Duodenal mucosa (tissue), 2 donors: ENCODE results near the gene CIC.
"Not testable (repeated sequence)": the region's sequence is repeated elsewhere in the genome, so short reads cannot be mapped to it uniquely, and the experiment has no call there.

Experiments used
- H3K27ac ChIP-seq: one replicate; pipeline ENCODE4 v1.7.0; 2013; ENCODE audit warnings: low read depth, low read length
- H3K27me3 ChIP-seq, 2 donors: one replicate each; pipeline ENCODE4 v1.7.0; 2013; ENCODE audit warnings: low read length in 2 of 2, control low read depth in 1 of 2; ENCODE audit not compliant: insufficient read depth in 2 of 2, control insufficient read depth in 1 of 2
- H3K36me3 ChIP-seq, 2 donors: one replicate each; pipeline ENCODE4 v1.7.0; 2013; ENCODE audit warnings: low read length in 2 of 2, control low read depth in 1 of 2; ENCODE audit not compliant: insufficient read depth in 2 of 2, control insufficient read depth in 1 of 2
- H3K4me1 ChIP-seq, 2 donors: one replicate each; pipeline ENCODE4 v1.7.0; 2013; ENCODE audit warnings: low read length in 2 of 2, control low read depth in 1 of 2; ENCODE audit not compliant: insufficient read depth in 2 of 2, control insufficient read depth in 1 of 2
- H3K4me3 ChIP-seq, 2 donors: one replicate each; pipeline ENCODE4 v1.7.0; 2013; ENCODE audit warnings: low read length in 2 of 2, low read depth in 1 of 2
- H3K9ac ChIP-seq, 2 donors: one replicate each; pipeline ENCODE4 v1.7.0; 2013; ENCODE audit warnings: low read length in 2 of 2, low read depth in 1 of 2
- H3K9me3 ChIP-seq, 2 donors: one replicate each; pipeline ENCODE4 v1.7.0; 2013; ENCODE audit warnings: low read length in 2 of 2, control low read depth in 1 of 2; ENCODE audit not compliant: control insufficient read depth in 1 of 2

The CIC gene

GRCh38 chr19:42333018-42333417 is 64.0 kb downstream of the CIC start:
- Histone ChIP-seq H3K9ac (no peak overlapping the region), H3K36me3 (peaks cover 0 to 18% of the 10 kb centered on the region in 2 donors)

DNA sequence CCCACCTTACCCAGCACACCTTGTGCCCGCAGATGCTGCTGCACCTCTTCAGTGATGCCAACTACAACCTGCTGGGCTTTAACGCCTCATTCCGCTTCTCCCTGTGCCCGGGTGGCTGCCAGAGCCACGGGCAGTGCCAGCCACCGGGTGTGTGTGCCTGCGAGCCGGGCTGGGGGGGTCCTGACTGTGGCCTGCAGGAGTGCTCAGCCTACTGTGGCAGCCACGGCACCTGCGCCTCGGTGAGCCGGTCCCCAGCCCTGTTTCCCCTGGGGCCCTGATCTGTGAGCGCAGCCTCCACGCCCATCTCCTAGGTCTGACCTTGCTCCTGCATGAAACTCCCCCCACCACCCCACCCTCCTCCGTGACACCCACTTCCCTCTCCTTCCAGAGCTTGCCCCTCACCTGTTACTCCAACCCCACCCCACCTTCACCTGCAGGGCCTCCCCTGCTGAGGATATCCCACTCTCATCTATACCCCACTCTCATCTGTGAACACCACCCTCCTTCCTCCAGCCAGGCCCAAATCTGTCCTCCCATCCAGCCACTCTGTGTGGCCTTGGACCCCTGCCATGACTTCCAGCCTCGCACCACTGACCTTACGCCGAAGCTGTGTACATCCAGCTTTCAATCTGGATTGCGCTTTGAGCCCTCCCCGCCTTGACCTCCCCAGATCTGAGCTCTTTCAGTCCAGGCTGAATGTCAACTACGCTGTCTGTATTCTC is 65.1 kb downstream of the CIC start:
- H3K27me3 ChIP-seq = no peaks in the 10 kb centered on the region
- no peaks in the 10 kb centered on the region for H3K4me1 ChIP-seq
- no peaks in the 10 kb centered on the region for H3K9me3 ChIP-seq
- no peak overlapping the region for H3K9ac ChIP-seq
- peaks cover 0 to 18% of the 10 kb centered on the region in 2 donors for H3K36me3 ChIP-seq
- H3K27ac ChIP-seq = no peak overlapping the region
- H3K4me3 ChIP-seq = no peak overlapping the region

More at GRCh38 chr19:42333018-42333417, 64.0 kb downstream of the CIC start:
- H3K4me1 ChIP-seq = no peaks in the 10 kb centered on the region
- H3K27me3 ChIP-seq = no peaks in the 10 kb centered on the region
- no peak overlapping the region for H3K4me3 ChIP-seq
- no peak overlapping the region for H3K27ac ChIP-seq
- no peaks in the 10 kb centered on the region for H3K9me3 ChIP-seq

- H3K9me3 ChIP-seq = no peaks in the 10 kb centered on the region
- H3K4me1 ChIP-seq = no peaks in the 10 kb centered on the region
- no peaks in the 10 kb centered on the region for H3K27me3 ChIP-seq
- H3K27ac ChIP-seq = no peak overlapping the region
- no peak overlapping the region for H3K9ac ChIP-seq
- no peak overlapping the region for H3K4me3 ChIP-seq
- peaks cover 0 to 18% of the 10 kb centered on the region in 2 donors for H3K36me3 ChIP-seq
Observed at GRCh38 chr19:42334697-42335373, 65.8 kb downstream of the CIC start.

DNA sequence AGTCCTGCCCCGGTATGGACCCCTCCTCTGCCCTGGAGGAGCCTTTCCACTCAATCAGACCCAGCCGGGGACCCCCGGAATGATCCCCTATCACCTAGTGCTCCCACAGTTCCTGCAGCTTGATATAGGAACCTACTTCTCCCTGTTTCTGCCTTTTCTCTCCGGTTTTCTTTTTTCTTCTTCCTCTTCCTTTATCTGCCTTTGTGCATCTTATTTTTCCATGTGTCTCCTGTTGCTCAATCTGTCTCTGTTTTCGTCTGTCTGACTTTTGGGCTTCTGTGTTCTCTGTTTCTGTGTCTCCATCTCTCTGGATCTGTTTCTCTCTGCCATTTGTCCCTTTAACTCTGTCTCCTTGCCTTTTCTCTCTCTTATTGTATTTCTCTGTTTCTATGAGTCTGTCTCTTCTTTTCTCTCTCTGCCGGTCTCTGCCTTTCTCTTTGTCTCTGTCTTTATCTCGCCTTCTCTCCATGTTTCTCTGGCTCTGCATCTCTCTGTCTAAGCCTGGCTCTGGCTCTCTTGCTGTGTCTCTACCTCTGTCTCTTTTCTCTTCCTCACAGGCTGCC is 66.4 kb downstream of the CIC start:
- no peak overlapping the region for H3K27ac ChIP-seq

DNA sequence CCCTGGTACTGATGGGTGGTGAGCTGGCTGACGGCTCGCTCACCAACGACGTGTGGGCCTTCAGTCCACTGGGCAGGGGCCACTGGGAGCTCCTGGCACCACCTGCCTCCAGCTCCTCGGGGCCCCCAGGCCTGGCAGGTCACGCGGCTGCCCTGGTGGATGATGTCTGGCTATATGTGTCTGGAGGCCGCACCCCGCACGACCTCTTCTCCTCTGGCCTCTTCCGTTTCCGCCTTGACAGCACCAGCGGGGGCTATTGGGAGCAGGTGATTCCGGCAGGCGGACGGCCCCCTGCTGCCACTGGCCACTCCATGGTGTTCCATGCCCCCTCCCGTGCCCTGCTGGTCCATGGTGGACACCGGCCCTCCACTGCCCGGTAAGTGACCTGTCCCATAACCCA is 66.9 kb downstream of the CIC start:
- peaks cover 0 to 18% of the 10 kb centered on the region in 2 donors for H3K36me3 ChIP-seq

More for the DNA sequence above, 66.4 kb downstream of the CIC start:
- no peaks in the 10 kb centered on the region for H3K9me3 ChIP-seq
- no peak overlapping the region for H3K9ac ChIP-seq
- no peaks in the 10 kb centered on the region for H3K4me1 ChIP-seq
- no peaks in the 10 kb centered on the region for H3K27me3 ChIP-seq
- H3K36me3 ChIP-seq = peaks cover 0 to 18% of the 10 kb centered on the region in 2 donors
- H3K4me3 ChIP-seq = no peak overlapping the region

DNA sequence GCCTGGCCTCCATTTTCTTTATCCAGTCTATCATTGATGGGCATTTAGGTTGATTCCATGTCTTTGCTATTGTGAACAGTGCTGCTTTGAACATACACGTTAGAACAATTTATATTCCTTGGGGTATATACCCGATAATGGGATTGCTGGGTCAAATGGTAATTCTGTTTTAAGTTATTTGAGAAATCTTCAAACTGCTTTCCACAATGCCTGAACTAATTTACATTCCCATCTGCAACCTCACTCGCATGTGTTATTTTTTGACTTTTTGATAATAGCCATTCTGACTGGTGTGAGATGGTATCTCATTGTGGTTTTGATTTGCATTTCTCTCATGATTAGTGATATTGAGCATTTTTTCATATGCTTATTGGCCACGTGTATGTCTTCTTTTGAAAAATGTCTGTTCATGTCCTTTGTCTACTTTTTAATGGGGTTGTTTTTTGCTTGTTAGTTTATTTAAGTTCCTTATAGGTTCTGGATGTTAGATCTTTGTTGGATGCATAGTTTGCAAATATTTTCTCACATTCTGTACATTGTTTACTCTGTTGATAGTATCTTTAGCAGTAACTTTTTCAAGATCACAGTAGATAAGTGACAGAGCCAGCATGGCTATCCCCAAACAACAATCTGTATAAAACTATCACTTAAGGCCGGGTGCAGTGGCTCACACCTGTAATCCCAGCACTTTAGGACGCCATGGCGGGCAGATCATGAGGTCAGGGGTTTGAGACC is 70.2 kb downstream of the CIC start:
- H3K27ac ChIP-seq, H3K27me3 ChIP-seq, H3K9me3 ChIP-seq, H3K9ac ChIP-seq, H3K4me3 ChIP-seq, H3K4me1 ChIP-seq: not testable (repeated sequence)
- H3K36me3 ChIP-seq = peaks cover 0 to 15% of the 10 kb centered on the region in 2 donors

More for the DNA sequence above, 66.9 kb downstream of the CIC start:
- Histone ChIP-seq H3K27me3 (no peaks in the 10 kb centered on the region), H3K9me3 (no peaks in the 10 kb centered on the region), H3K4me3 (no peak overlapping the region), H3K9ac (no peak overlapping the region), H3K27ac (no peak overlapping the region), H3K4me1 (no peaks in the 10 kb centered on the region)

DNA sequence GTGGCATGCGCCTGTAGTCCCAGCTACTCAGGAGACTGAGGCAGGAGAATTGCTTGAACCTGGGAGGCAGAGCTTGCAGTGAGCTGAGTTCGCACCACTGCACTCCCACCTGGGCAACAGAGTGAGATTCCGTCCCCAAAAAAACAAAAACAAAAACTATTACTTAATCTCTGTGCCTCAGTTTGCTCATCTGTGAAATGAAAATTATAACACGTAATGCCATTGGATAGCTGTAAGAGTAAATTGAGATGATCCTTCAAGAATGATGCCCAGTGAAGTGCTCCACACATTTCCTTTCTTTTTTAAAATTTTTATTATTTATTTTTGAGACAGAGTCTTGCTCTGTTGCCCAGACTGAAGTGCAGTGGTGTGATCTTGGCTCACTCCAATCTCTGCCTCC is 70.9 kb downstream of the CIC start:
- H3K9ac ChIP-seq, H3K9me3 ChIP-seq, H3K27me3 ChIP-seq, H3K4me1 ChIP-seq, H3K27ac ChIP-seq, H3K4me3 ChIP-seq: not testable (repeated sequence)
- peaks cover 0 to 15% of the 10 kb centered on the region in 2 donors for H3K36me3 ChIP-seq

GRCh38 chr19:42343344-42344110 is 74.5 kb downstream of the CIC start:
- Histone ChIP-seq H3K9ac (no peak overlapping the region), H3K9me3 (no peaks in the 10 kb centered on the region), H3K4me3 (no peak overlapping the region), H3K36me3 (peaks cover 4 to 6% of the 10 kb centered on the region in 2 donors), H3K4me1 (no peaks in the 10 kb centered on the region), H3K27me3 (no peaks in the 10 kb centered on the region), H3K27ac (no peak overlapping the region)

DNA sequence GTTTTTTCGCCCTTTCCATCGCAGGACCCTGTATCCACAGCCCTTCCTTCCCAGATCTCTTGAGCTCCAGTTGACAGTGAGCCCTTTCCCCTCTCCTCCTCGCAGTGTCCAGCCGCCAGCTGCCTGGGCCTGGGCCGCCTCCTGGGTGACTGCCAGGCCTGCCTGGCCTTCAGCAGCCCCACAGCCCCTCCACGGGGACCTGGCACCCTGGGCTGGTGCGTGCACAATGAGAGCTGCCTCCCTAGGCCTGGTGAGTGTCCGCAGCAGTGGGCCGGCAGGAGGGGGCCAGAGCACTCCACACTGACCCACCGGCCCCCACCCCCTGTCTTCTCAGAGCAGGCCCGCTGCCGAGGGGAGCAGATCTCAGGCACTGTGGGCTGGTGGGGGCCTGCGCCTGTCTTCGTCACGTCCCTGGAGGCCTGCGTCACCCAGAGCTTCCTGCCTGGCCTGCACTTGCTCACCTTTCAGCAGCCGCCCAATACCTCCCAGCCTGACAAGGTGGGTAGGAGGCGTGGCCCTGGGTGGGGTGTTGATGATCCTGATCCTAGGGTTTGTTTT is 75.4 kb downstream of the CIC start:
- no peak overlapping the region for H3K9ac ChIP-seq
- no peaks in the 10 kb centered on the region for H3K27me3 ChIP-seq
- H3K27ac ChIP-seq = no peak overlapping the region
- H3K4me1 ChIP-seq = no peaks in the 10 kb centered on the region
- no peak overlapping the region for H3K4me3 ChIP-seq
- no peaks in the 10 kb centered on the region for H3K9me3 ChIP-seq
- H3K36me3 ChIP-seq = peaks cover 4 to 6% of the 10 kb centered on the region in 2 donors
